ENCODE measurements around the gene TPCN2.

- TF ChIP-seq, protein P1, sequence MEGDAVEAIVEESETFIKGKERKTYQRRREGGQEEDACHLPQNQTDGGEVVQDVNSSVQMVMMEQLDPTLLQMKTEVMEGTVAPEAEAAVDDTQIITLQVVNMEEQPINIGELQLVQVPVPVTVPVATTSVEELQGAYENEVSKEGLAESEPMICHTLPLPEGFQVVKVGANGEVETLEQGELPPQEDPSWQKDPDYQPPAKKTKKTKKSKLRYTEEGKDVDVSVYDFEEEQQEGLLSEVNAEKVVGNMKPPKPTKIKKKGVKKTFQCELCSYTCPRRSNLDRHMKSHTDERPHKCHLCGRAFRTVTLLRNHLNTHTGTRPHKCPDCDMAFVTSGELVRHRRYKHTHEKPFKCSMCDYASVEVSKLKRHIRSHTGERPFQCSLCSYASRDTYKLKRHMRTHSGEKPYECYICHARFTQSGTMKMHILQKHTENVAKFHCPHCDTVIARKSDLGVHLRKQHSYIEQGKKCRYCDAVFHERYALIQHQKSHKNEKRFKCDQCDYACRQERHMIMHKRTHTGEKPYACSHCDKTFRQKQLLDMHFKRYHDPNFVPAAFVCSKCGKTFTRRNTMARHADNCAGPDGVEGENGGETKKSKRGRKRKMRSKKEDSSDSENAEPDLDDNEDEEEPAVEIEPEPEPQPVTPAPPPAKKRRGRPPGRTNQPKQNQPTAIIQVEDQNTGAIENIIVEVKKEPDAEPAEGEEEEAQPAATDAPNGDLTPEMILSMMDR (conservative IDR thresholded peaks at IDR 0.05 in 1 of 2, IDR thresholded peaks at IDR 0.05 in 1 of 2; ENCODE audit: extremely low read depth in 1 of 2, insufficient read depth in 1 of 2, low read depth in 1 of 2, low read length in 2 of 2), result no peak
- TF ChIP-seq EZH2 (IDR thresholded peaks at IDR 0.05; ENCODE audit: borderline replicate concordance, low read length), result no peak
Measured at GRCh38 chr11:69170704-69171103, 122.0 kb downstream of the TPCN2 start.
